Trophoblast cell (in vitro differentiated cells and primary cell): ENCODE results near the gene TTC27.

ENCODE experiments used
- DNase-seq, 2 donors: peaks; one replicate each; pipeline ENCODE4 v3.0.0-alpha.2; 2016
- H2AFZ ChIP-seq: 2 replicates; pipeline ENCODE4 v1.6.1; 2013; ENCODE audit warnings: low read length, moderate library complexity, mild to moderate bottlenecking; ENCODE audit not compliant: insufficient read depth, poor library complexity
- H2AK5ac ChIP-seq: 2 replicates; pipeline ENCODE4 v1.6.1; 2013; ENCODE audit warnings: mild to moderate bottlenecking, low read length
- H2BK120ac ChIP-seq: 2 replicates; pipeline ENCODE4 v1.6.1; 2013; ENCODE audit warnings: low read length, mild to moderate bottlenecking, moderate library complexity; ENCODE audit not compliant: insufficient read depth, poor library complexity
- H2BK12ac ChIP-seq: 2 replicates; pipeline ENCODE4 v1.6.1; 2013; ENCODE audit warnings: mild to moderate bottlenecking, low read length, moderate library complexity
- H2BK5ac ChIP-seq: 2 replicates; pipeline ENCODE4 v1.6.1; 2013; ENCODE audit warnings: low read length, low read depth, moderate library complexity, mild to moderate bottlenecking; ENCODE audit not compliant: poor library complexity
- H3K14ac ChIP-seq: 2 replicates; pipeline ENCODE4 v1.6.1; 2013; ENCODE audit warnings: mild to moderate bottlenecking, low read length
- H3K18ac ChIP-seq: 2 replicates; pipeline ENCODE4 v1.6.1; 2013; ENCODE audit warnings: mild to moderate bottlenecking, low read length
- H3K23ac ChIP-seq: 2 replicates; pipeline ENCODE4 v1.6.1; 2013; ENCODE audit warnings: low read length
- H3K27ac ChIP-seq: 2 replicates; pipeline ENCODE4 v1.5.1; 2013; ENCODE audit warnings: low read depth, mild to moderate bottlenecking, inconsistent platforms, low read length, moderate library complexity
- H3K27me3 ChIP-seq: 2 replicates; pipeline ENCODE4 v1.6.1; 2013; ENCODE audit warnings: inconsistent platforms, mild to moderate bottlenecking, low read length, moderate library complexity; ENCODE audit not compliant: insufficient read depth
- H3K36me3 ChIP-seq, 2 experiments: 1 replicate in 1 of 2; 2 replicates in 1 of 2; pipeline ENCODE4 v1.6.1; 2013; ENCODE audit warnings: low read length in 2 of 2, mild to moderate bottlenecking in 2 of 2, moderate library complexity in 1 of 2; ENCODE audit not compliant: insufficient read depth in 2 of 2, control insufficient read depth in 1 of 2
- H3K4ac ChIP-seq: 2 replicates; pipeline ENCODE4 v1.6.1; 2013; ENCODE audit warnings: low read depth, mild to moderate bottlenecking, low read length, moderate library complexity
- H3K4me1 ChIP-seq, 2 experiments: 1 replicate in 1 of 2; 2 replicates in 1 of 2; pipeline ENCODE4 v1.6.1; 2013; ENCODE audit warnings: low read length in 2 of 2, mild to moderate bottlenecking in 2 of 2, moderate library complexity in 1 of 2; ENCODE audit not compliant: insufficient read depth in 2 of 2, control insufficient read depth in 1 of 2
- H3K4me2 ChIP-seq: 2 replicates; pipeline ENCODE4 v1.6.1; 2013; ENCODE audit warnings: inconsistent platforms, mild to moderate bottlenecking, low read length, moderate library complexity
- H3K4me3 ChIP-seq: 2 replicates; pipeline ENCODE4 v1.5.1; 2013; ENCODE audit warnings: mild to moderate bottlenecking, low read depth, low read length, inconsistent platforms
- H3K79me1 ChIP-seq: one replicate; pipeline ENCODE4 v1.6.1; 2013; ENCODE audit warnings: low read length
- H3K79me2 ChIP-seq: 2 replicates; pipeline ENCODE4 v1.6.1; 2013; ENCODE audit warnings: low read length, mild to moderate bottlenecking; ENCODE audit not compliant: control insufficient read depth, insufficient read depth, poor library complexity
- H3K9ac ChIP-seq: 2 replicates; pipeline ENCODE4 v1.6.1; 2013; ENCODE audit warnings: mild to moderate bottlenecking, low read length
- H3K9me3 ChIP-seq: 2 replicates; pipeline ENCODE4 v1.6.1; 2013; ENCODE audit warnings: low read depth, mild to moderate bottlenecking, control low read depth, inconsistent platforms, low read length; ENCODE audit not compliant: insufficient read depth
- H4K12ac ChIP-seq: 2 replicates; pipeline ENCODE4 v1.6.1; 2013; ENCODE audit warnings: low read depth, mild to moderate bottlenecking, low read length, moderate library complexity
- H4K8ac ChIP-seq: 2 replicates; pipeline ENCODE4 v1.6.1; 2013; ENCODE audit warnings: low read depth, mild to moderate bottlenecking, low read length, moderate library complexity
- H4K91ac ChIP-seq: one replicate; pipeline ENCODE4 v1.6.1; 2013; ENCODE audit warnings: low read depth, mild to moderate bottlenecking, low read length, moderate library complexity
- WGBS: extraction: QIAGEN DNeasy Blood & Tissue Kit; methylation state at CpG from one replicate; pipeline ENCODE4 v1.1.7; 2013; ENCODE audit warnings: missing lambda C conversion rate; ENCODE audit not compliant: insufficient read length, insufficient coverage; ENCODE audit errors: extremely low coverage; 5-methylcytosine and 5-hydroxymethylcytosine counted together

Gene TTC27

GRCh38 chr2:32773448-32773808 lies 145.6 kb downstream of the TTC27 start:
- Histone ChIP-seq H3K4me1 (no peaks in the 10 kb centered on the region), H3K4me3 (no peak overlapping the region), H2AFZ (no peak overlapping the region), H3K4ac (no peak overlapping the region), H2AK5ac (no peak overlapping the region), H4K8ac (no peak overlapping the region), H3K9me3 (no peaks in the 10 kb centered on the region), H4K91ac (no peak overlapping the region), H3K27me3 (no peaks in the 10 kb centered on the region), H3K4me2 (no peak overlapping the region), H2BK5ac (no peak overlapping the region), H3K79me2 (no peaks in the 10 kb centered on the region), H3K36me3 (no peaks in the 10 kb centered on the region), H3K9ac (no peak overlapping the region), H3K18ac (no peak overlapping the region), H3K23ac (no peak overlapping the region), H3K27ac (no peak overlapping the region), H2BK12ac (no peak overlapping the region), H3K14ac (no peak overlapping the region), H4K12ac (no peak overlapping the region), H2BK120ac (no peak overlapping the region), H3K79me1 (no peaks in the 10 kb centered on the region)
- DNase-seq, result no peak
- WGBS, result no CpG with 5 or more reads among the region's 5 CpGs

GRCh38 chr2:32775954-32776353 lies 148.1 kb downstream of the TTC27 start:
- no peak for DNase-seq
- no peak overlapping the region for H2BK5ac ChIP-seq
- H3K4ac ChIP-seq, result no peak overlapping the region
- H3K9ac ChIP-seq, result no peak overlapping the region
- no peaks in the 10 kb centered on the region for H3K79me1 ChIP-seq
- no peaks in the 10 kb centered on the region for H3K27me3 ChIP-seq
- no peak overlapping the region for H4K8ac ChIP-seq
- no peak overlapping the region for H3K18ac ChIP-seq
- H2AFZ ChIP-seq, result no peak overlapping the region
- no peak overlapping the region for H2BK120ac ChIP-seq
- H3K4me2 ChIP-seq, result no peak overlapping the region
- no CpG with 5 or more reads among the region's 1 CpG for WGBS
- no peak overlapping the region for H4K91ac ChIP-seq
- no peak overlapping the region for H3K27ac ChIP-seq
- H2BK12ac ChIP-seq, result no peak overlapping the region
- H4K12ac ChIP-seq, result no peak overlapping the region
- H3K9me3 ChIP-seq, result no peaks in the 10 kb centered on the region
- no peaks in the 10 kb centered on the region for H3K36me3 ChIP-seq
- H3K79me2 ChIP-seq, result no peaks in the 10 kb centered on the region
- H3K14ac ChIP-seq, result no peak overlapping the region
- no peak overlapping the region for H2AK5ac ChIP-seq
- H3K4me1 ChIP-seq, result no peaks in the 10 kb centered on the region
- no peak overlapping the region for H3K23ac ChIP-seq
- no peak overlapping the region for H3K4me3 ChIP-seq

GRCh38 chr2:32777714-32778113 lies 149.9 kb downstream of the TTC27 start:
- no CpG with 5 or more reads among the region's 6 CpGs for WGBS
- no peak overlapping the region for H3K27ac ChIP-seq

GRCh38 chr2:32780961-32781360 lies 153.1 kb downstream of the TTC27 start:
- no peak overlapping the region for H3K18ac ChIP-seq
- H3K4me2 ChIP-seq, result no peak overlapping the region
- no peak overlapping the region for H3K27ac ChIP-seq
- no peak overlapping the region for H3K23ac ChIP-seq
- no peak overlapping the region for H2AK5ac ChIP-seq
- H3K4me1 ChIP-seq, result no peaks in the 10 kb centered on the region
- no peak overlapping the region for H2BK12ac ChIP-seq
- DNase-seq, result no peak
- no peak overlapping the region for H3K14ac ChIP-seq
- no peak overlapping the region for H3K4ac ChIP-seq
- no peak overlapping the region for H3K9ac ChIP-seq
- H3K36me3 ChIP-seq, result no peaks in the 10 kb centered on the region
- H2BK5ac ChIP-seq, result no peak overlapping the region
- H3K9me3 ChIP-seq, result no peaks in the 10 kb centered on the region
- no CpG with 5 or more reads among the region's 2 CpGs for WGBS
- H4K8ac ChIP-seq, result no peak overlapping the region
- no peaks in the 10 kb centered on the region for H3K79me2 ChIP-seq
- H4K91ac ChIP-seq, result no peak overlapping the region
- no peaks in the 10 kb centered on the region for H3K79me1 ChIP-seq
- no peak overlapping the region for H3K4me3 ChIP-seq
- H4K12ac ChIP-seq, result no peak overlapping the region
- no peak overlapping the region for H2AFZ ChIP-seq
- no peak overlapping the region for H2BK120ac ChIP-seq
- no peaks in the 10 kb centered on the region for H3K27me3 ChIP-seq

More at GRCh38 chr2:32777714-32778113, 149.9 kb downstream of the TTC27 start:
- Histone ChIP-seq H3K79me2 (no peaks in the 10 kb centered on the region), H4K91ac (no peak overlapping the region), H3K4me3 (no peak overlapping the region), H2AFZ (no peak overlapping the region), H3K9me3 (no peaks in the 10 kb centered on the region), H3K4me2 (no peak overlapping the region), H3K14ac (no peak overlapping the region), H2AK5ac (no peak overlapping the region), H3K79me1 (no peaks in the 10 kb centered on the region), H3K9ac (no peak overlapping the region), H4K12ac (no peak overlapping the region), H3K27me3 (no peaks in the 10 kb centered on the region), H2BK5ac (no peak overlapping the region), H4K8ac (no peak overlapping the region), H2BK120ac (no peak overlapping the region), H3K4me1 (no peaks in the 10 kb centered on the region), H3K4ac (no peak overlapping the region), H2BK12ac (no peak overlapping the region), H3K18ac (no peak overlapping the region), H3K36me3 (no peaks in the 10 kb centered on the region), H3K23ac (no peak overlapping the region)
- peak in 1 of 2 donors; percentile 17 for DNase-seq
